ENCODE measurements around the gene SLCO4C1. TPM values are rescaled to one million over a fixed set of nuclear protein-coding genes. Genes with fewer than 3 reads are reported as not detected.
"Not testable (repeated sequence)": the region's sequence is repeated elsewhere in the genome, so short reads cannot be mapped to it uniquely, and the experiment has no call there.

The SLCO4C1 gene
- total and polyA plus RNA-seq, 9 of the 15 experiments (the other 6 are each of a cell fraction or from before 2014, with no cell fraction given), result 0.04 to 1.1 (median 0.13) TPM; not detected in 1

GRCh38 chr5:102324714-102325113 lies 28.6 kb upstream of the SLCO4C1 start (continued):
- TF ChIP-seq CTCF (IDR thresholded peaks at IDR 0.05 in 2 of 3, conservative IDR thresholded peaks at IDR 0.05 in 1 of 3; ENCODE audit: insufficient read depth in 2 of 3, low read depth in 1 of 3, low read length in 3 of 3) (no peak), SMARCA4 (IDR thresholded peaks at IDR 0.05) (no peak)

GRCh38 chr5:102318801-102319200 lies 22.7 kb upstream of the SLCO4C1 start:
- POLR2A ChIA-PET; in situ Hi-C loops (cut with MboI); H3K4me2 ChIP-seq (ENCODE audit: insufficient read depth, low read length); H3K36me3 ChIP-seq (ENCODE audit: control insufficient read depth, insufficient read depth, low read length); H3K27me3 ChIP-seq (ENCODE audit: control insufficient read depth in 2 of 2, insufficient read depth in 2 of 2, low read length in 2 of 2); H3K4me1 ChIP-seq (replicated peaks in 1 of 2; ENCODE audit: control insufficient read depth in 2 of 2, insufficient read depth in 2 of 2, low read length in 2 of 2); H3K4me3 ChIP-seq; H2AFZ ChIP-seq (ENCODE audit: low read depth, low read length); H3K79me2 ChIP-seq (ENCODE audit: control insufficient read depth, insufficient read depth, low read length); DNase-seq (ENCODE audit: extremely low read depth in 1 of 4, low spot score in 3 of 4); H4K20me1 ChIP-seq (replicated peaks; ENCODE audit: control insufficient read depth, insufficient read depth, low read length); H3K9ac ChIP-seq (ENCODE audit: insufficient read depth in 1 of 2, low read depth in 2 of 2, low read length in 2 of 2); FAIRE-seq; H3K27ac ChIP-seq (ENCODE audit: extremely low read depth, low read depth, low read length); H3K9me3 ChIP-seq (replicated peaks; ENCODE audit: control insufficient read depth, insufficient read depth, low read depth, low read length); intact Hi-C loops (cut with micrococcal nuclease); ATAC-seq; H3K9me1 ChIP-seq (ENCODE audit: control insufficient read depth, insufficient read depth, low read length); BruUV-seq (replicated peaks); CTCF ChIA-PET (ENCODE audit: low intra/inter-chr PET ratio): not testable (repeated sequence)
- WGBS (ENCODE audit: insufficient coverage, low coverage, missing lambda C conversion rate), result 0% methylated on average over 4 of the region's 4 CpGs

GRCh38 chr5:102314328-102314727 lies 18.2 kb upstream of the SLCO4C1 start:
- Histone ChIP-seq H3K4me1 (replicated peaks in 1 of 2; ENCODE audit: control insufficient read depth in 2 of 2, insufficient read depth in 2 of 2, low read length in 2 of 2) (no peaks in the 10 kb centered on the region), H3K9ac (ENCODE audit: insufficient read depth in 1 of 2, low read depth in 2 of 2, low read length in 2 of 2) (no peak overlapping the region), H3K36me3 (ENCODE audit: control insufficient read depth, insufficient read depth, low read length) (no peaks in the 10 kb centered on the region), H3K4me3 (no peak overlapping the region), H3K27me3 (ENCODE audit: control insufficient read depth in 2 of 2, insufficient read depth in 2 of 2, low read length in 2 of 2) (no peaks in the 10 kb centered on the region), H3K9me1 (ENCODE audit: control insufficient read depth, insufficient read depth, low read length) (no peaks in the 10 kb centered on the region), H3K79me2 (ENCODE audit: control insufficient read depth, insufficient read depth, low read length) (no peaks in the 10 kb centered on the region), H3K4me2 (ENCODE audit: insufficient read depth, low read length) (no peak overlapping the region), H3K9me3 (replicated peaks; ENCODE audit: control insufficient read depth, insufficient read depth, low read depth, low read length) (no peaks in the 10 kb centered on the region), H4K20me1 (replicated peaks; ENCODE audit: control insufficient read depth, insufficient read depth, low read length) (no peaks in the 10 kb centered on the region), H3K27ac (ENCODE audit: extremely low read depth, low read depth, low read length) (no peak overlapping the region), H2AFZ (ENCODE audit: low read depth, low read length) (no peak overlapping the region)
- ATAC-seq (no peak), FAIRE-seq (no peak), DNase-seq (ENCODE audit: extremely low read depth in 1 of 4, low spot score in 3 of 4) (no peak)
- ChIA-PET POLR2A (no interaction called here), CTCF (ENCODE audit: low intra/inter-chr PET ratio) (no interaction called here)
- TF ChIP-seq NFIX (CRISPR knock-in tag; IDR thresholded peaks at IDR 0.05; ENCODE audit: low read depth), result peak; percentile 33; the same call in 1 of the 2 replicates
- TF ChIP-seq BRF2 (IDR thresholded peaks at IDR 0.05; ENCODE audit: borderline replicate concordance, insufficient read depth, insufficient read length), result no peak
- peak; percentile 60 for TF ChIP-seq NFIC (IDR thresholded peaks at IDR 0.05)
- TF ChIP-seq ZNF780A (CRISPR knock-in tag; IDR thresholded peaks at IDR 0.05), result no peak
- no peak for TF ChIP-seq ZNF395 (CRISPR knock-in tag; IDR thresholded peaks at IDR 0.05)
- TF ChIP-seq SAP30 (IDR thresholded peaks at IDR 0.05; ENCODE audit: borderline replicate concordance, insufficient read depth, low read depth, low read length, poor library complexity, severe bottlenecking), result no peak
- 0% methylated on average over 1 of the region's 1 CpG for WGBS (ENCODE audit: insufficient coverage, low coverage, missing lambda C conversion rate)
- in situ Hi-C loops (cut with MboI) (no loop called here), intact Hi-C loops (cut with micrococcal nuclease) (no loop called here)
- BruUV-seq (replicated peaks), result no TSS peak

Measured in K562 (cell line).